HCT116 (cell line): ENCODE data around the gene SLC26A5. TPM values are rescaled to one million over a fixed set of nuclear protein-coding genes. Genes with fewer than 3 reads are reported as not detected.

Source experiments
- ATAC-seq: fragments of 200-7000 bp; cut with Tn5 transposase; 2 replicates; pipeline ENCODE4 v1.9.1; 2020; ENCODE audit warnings: mild to moderate bottlenecking, moderate library complexity
- BruUV-seq: library from RNA; stranded (reverse); fragments of 400-500 nt; replicated peaks from 2 replicates; lab custom pipeline; 2021; lab: Mats Ljungman, UMichigan
- CTCF ChIA-PET: fragments of 300-600 bp; sonication (Branson Sonifier 250); formaldehyde crosslinking; loops from one replicate; lab custom pipeline; 2021; ENCODE audit warnings: antibody characterized with exemption; lab: Charles Lee
- POLR2A ChIA-PET: fragments of 300-600, 350-600 bp; sonication (Branson Sonifier 250); formaldehyde crosslinking; loops from one replicate; lab custom pipeline; 2021; ENCODE audit warnings: antibody characterized with exemption; lab: Charles Lee
- RAD21 ChIA-PET, 2 experiments: fragments of 300-600 bp; sonication (Branson Sonifier 250); formaldehyde crosslinking; loops; one replicate each; lab custom pipeline; 2023; ENCODE audit warnings: low total read pairs in 2 of 2; ENCODE audit not compliant: uncharacterized antibody in 2 of 2, unreplicated experiment in 2 of 2, low non-redundant PET in 1 of 2; lab: Charles Lee
- DNase-seq: peaks from one replicate; pipeline ENCODE4 v3.0.0-alpha.2; 2010; ENCODE audit warnings: low read depth, low spot score
- H2AFZ ChIP-seq: fragments of 200-600 bp; shearing (Covaris generic), sonication (generic); 2 replicates; pipeline ENCODE4 v1.6.1; 2017; ENCODE audit warnings: low read depth, mixed run types, mixed read lengths, antibody characterized with exemption, low read length; ENCODE audit not compliant: poor library complexity, severe bottlenecking
- H3K27ac ChIP-seq: 2 replicates; pipeline ENCODE4 v1.5.1; 2012; ENCODE audit warnings: low read depth, low read length
- H3K27me3 ChIP-seq: fragments of 200-600 bp; sonication (generic); 2 replicates; pipeline ENCODE4 v1.6.1; 2016; ENCODE audit warnings: mixed run types, low read length, mixed read lengths; ENCODE audit not compliant: insufficient read depth
- H3K36me3 ChIP-seq, 2 experiments: fragments of 200-500 bp in 1 of 2; fragments of 200-600 bp in 1 of 2; sonication (Bioruptor generic) in 1 of 2; sonication (generic) in 1 of 2; 2 replicates each; pipeline versions ENCODE4 v1.5.1 to v1.6.1; 2014 to 2016; ENCODE audit warnings: low read length in 2 of 2, inconsistent platforms in 1 of 2, mixed read lengths in 1 of 2, mixed run types in 1 of 2; ENCODE audit not compliant: insufficient read depth in 2 of 2, control insufficient read depth in 1 of 2
- H3K4me1 ChIP-seq, 2 experiments: fragments of 200-600 bp in 1 of 2; sonication (generic) in 1 of 2; 2 replicates each; pipeline versions ENCODE4 v1.5.1 to v1.6.1; 2012 to 2017; ENCODE audit warnings: low read length in 2 of 2, inconsistent platforms in 1 of 2, mild to moderate bottlenecking in 1 of 2, mixed read lengths in 1 of 2, mixed run types in 1 of 2, moderate library complexity in 1 of 2; ENCODE audit not compliant: insufficient read depth in 2 of 2, control insufficient read depth in 1 of 2
- H3K4me2 ChIP-seq: fragments of 200-600 bp; sonication (generic); 2 replicates; pipeline ENCODE4 v1.6.1; 2017; ENCODE audit warnings: mixed run types, low read length, mixed read lengths
- H3K4me3 ChIP-seq, 2 experiments: fragments of 200-600 bp in 1 of 2; sonication (generic) in 1 of 2; replicated peaks in 1 of 2; 2 replicates each; pipeline ENCODE4 v1.5.1; 2011 to 2016; ENCODE audit warnings: low read length in 2 of 2, control low read depth in 1 of 2, low read depth in 1 of 2, mild to moderate bottlenecking in 1 of 2, mixed read lengths in 1 of 2, mixed run types in 1 of 2
- H3K79me2 ChIP-seq: fragments of 200-600 bp; sonication (generic); 2 replicates; pipeline ENCODE4 v1.6.1; 2017; ENCODE audit warnings: mild to moderate bottlenecking, mixed run types, low read length, moderate library complexity, mixed read lengths; ENCODE audit not compliant: insufficient read depth
- H3K9ac ChIP-seq: fragments of 200-600 bp; sonication (generic); 2 replicates; pipeline ENCODE4 v1.6.1; 2016; ENCODE audit warnings: low read length, mixed read lengths
- H3K9me2 ChIP-seq: fragments of 200-600 bp; sonication (generic), shearing (Covaris generic); 2 replicates; pipeline ENCODE4 v1.6.1; 2017; ENCODE audit warnings: mixed run types, mild to moderate bottlenecking, moderate library complexity; ENCODE audit not compliant: insufficient read depth
- H3K9me3 ChIP-seq, 2 experiments: fragments of 200-500 bp in 1 of 2; fragments of 200-600 bp in 1 of 2; sonication (Bioruptor generic) in 1 of 2; sonication (generic) in 1 of 2; 2 replicates each; pipeline ENCODE4 v1.6.1; 2014 to 2017; ENCODE audit warnings: low read length in 2 of 2, mixed read lengths in 2 of 2, inconsistent platforms in 1 of 2, low read depth in 1 of 2, mild to moderate bottlenecking in 1 of 2, mixed run types in 1 of 2, moderate library complexity in 1 of 2; ENCODE audit not compliant: control insufficient read depth in 1 of 2, insufficient read depth in 1 of 2
- H4K20me1 ChIP-seq: fragments of 200-600 bp; sonication (generic), shearing (Covaris generic); 2 replicates; pipeline ENCODE4 v1.6.1; 2017; ENCODE audit warnings: mixed run types, mild to moderate bottlenecking, moderate library complexity; ENCODE audit not compliant: insufficient read depth
- CBX3 ChIP-seq: IDR thresholded peaks from 2 replicates; pipeline ENCODE4 v1.6.1; 2012; ENCODE audit warnings: low read depth
- CEBPB ChIP-seq: IDR thresholded peaks from 2 replicates; pipeline ENCODE4 v1.6.1; 2012; ENCODE audit warnings: low read depth
- CTCF ChIP-seq, 3 experiments: fragments of 200-600 bp in 1 of 3; sonication (generic) in 1 of 3; IDR thresholded peaks in 2 of 3; conservative IDR thresholded peaks in 1 of 3; 2 replicates each; pipeline ENCODE4 v1.5.1; 2012 to 2017; ENCODE audit warnings: low read depth in 2 of 3, low read length in 2 of 3, antibody characterized with exemption in 1 of 3, borderline replicate concordance in 1 of 3, control low read depth in 1 of 3, mild to moderate bottlenecking in 1 of 3, mixed read lengths in 1 of 3, mixed run types in 1 of 3, moderate library complexity in 1 of 3; ENCODE audit not compliant: insufficient read depth in 1 of 3
- EZH2 ChIP-seq: fragments of 200-600 bp; sonication (generic); IDR thresholded peaks from 2 replicates; pipeline ENCODE4 v1.6.1; 2017; ENCODE audit warnings: antibody characterized with exemption, mixed run types
- EZH2phosphoT487 ChIP-seq: fragments of 200-600 bp; IDR thresholded peaks from 2 replicates; pipeline ENCODE4 v1.6.1; 2018; ENCODE audit warnings: antibody characterized with exemption, borderline replicate concordance
- FOSL1 ChIP-seq: IDR thresholded peaks from 2 replicates; pipeline ENCODE4 v1.6.1; 2012; ENCODE audit warnings: low read depth
- MAX ChIP-seq: IDR thresholded peaks from 2 replicates; pipeline ENCODE4 v1.6.1; 2012
- POLR2A ChIP-seq: IDR thresholded peaks from 2 replicates; pipeline ENCODE4 v1.7.0; 2011; ENCODE audit warnings: borderline replicate concordance; ENCODE audit not compliant: insufficient read depth, insufficient read length; ENCODE audit errors: extremely low read depth
- POLR2AphosphoS5 ChIP-seq: IDR thresholded peaks from 2 replicates; pipeline ENCODE4 v1.6.1; 2011; ENCODE audit warnings: mild to moderate bottlenecking, low read depth, low read length, moderate library complexity
- RAD21 ChIP-seq: IDR thresholded peaks from 2 replicates; pipeline ENCODE4 v1.6.1; 2012; ENCODE audit warnings: low read depth, mild to moderate bottlenecking
- REST ChIP-seq: IDR thresholded peaks from 2 replicates; pipeline ENCODE4 v1.6.1; 2012; ENCODE audit warnings: low read depth
- SIN3A ChIP-seq: IDR thresholded peaks from 2 replicates; pipeline ENCODE4 v1.6.1; 2012; ENCODE audit warnings: low read depth
- TCF7L2 ChIP-seq: IDR thresholded peaks from 2 replicates; pipeline ENCODE4 v1.7.0; 2011; ENCODE audit warnings: borderline replicate concordance, inconsistent platforms; ENCODE audit not compliant: insufficient read depth, insufficient read length; ENCODE audit errors: extremely low read depth
- ZFX ChIP-seq: fragments of 450-650 bp; IDR thresholded peaks from 2 replicates; pipeline ENCODE4 v1.6.1; 2017
- ZNF274 ChIP-seq: fragments of 200-500 bp; sonication (Bioruptor generic); IDR thresholded peaks from 2 replicates; pipeline ENCODE4 v1.6.1; 2014; ENCODE audit warnings: mild to moderate bottlenecking, low read depth, low read length, inconsistent platforms
- intact Hi-C: fragments of 100-400 bp; cut with micrococcal nuclease; formaldehyde crosslinking; loops from 2 replicates; pipeline ENCODE4 v1.10.0; 2022
- total RNA-seq: library from RNA; stranded (reverse); gene quantifications from one replicate; pipeline ENCODE4 v1.2.1, GENCODE V29; 2021; ENCODE audit not compliant: unreplicated experiment

Gene SLC26A5
- total RNA-seq, 1 experiment from 2014 or later: 0.15 TPM

- TF ChIP-seq REST: no peak
Measured at GRCh38 chr7:103469095-103469948, 23.3 kb upstream of the SLC26A5 start (continued).

GRCh38 chr7:103466814-103467213, 20.8 kb upstream of the SLC26A5 start:
- Histone ChIP-seq H3K36me3 (no peaks in the 10 kb centered on the region), H3K4me3 (no peak overlapping the region), H3K9me2 (no peaks in the 10 kb centered on the region), H3K9me3 (no peaks in the 10 kb centered on the region), H3K27me3 (peaks cover 81% of the 10 kb centered on the region), H3K4me1 (no peaks in the 10 kb centered on the region), H3K27ac (no peak overlapping the region), H2AFZ (no peak overlapping the region), H3K4me2 (no peak overlapping the region), H3K79me2 (no peaks in the 10 kb centered on the region), H4K20me1 (no peaks in the 10 kb centered on the region), H3K9ac (no peak overlapping the region)
- BruUV-seq: no TSS peak
- intact Hi-C loops: no loop called here
- ChIA-PET RAD21 (no interaction called here), POLR2A (no interaction called here), CTCF (no interaction called here)
- TF ChIP-seq POLR2AphosphoS5: no peak
- no peak for TF ChIP-seq MAX
- TF ChIP-seq TCF7L2: no peak
- TF ChIP-seq CEBPB: no peak
- TF ChIP-seq EZH2: no peak
- no peak for TF ChIP-seq RAD21
- no peak for TF ChIP-seq SIN3A
- TF ChIP-seq ZFX: no peak
- no peak for TF ChIP-seq FOSL1
- TF ChIP-seq CBX3: no peak
- TF ChIP-seq POLR2A: no peak
- no peak for TF ChIP-seq CTCF (IDR thresholded peaks at IDR 0.05 in 2 of 3, conservative IDR thresholded peaks at IDR 0.05 in 1 of 3; ENCODE audit: borderline replicate concordance in 1 of 3, insufficient read depth in 1 of 3, low read depth in 2 of 3, low read length in 2 of 3)
- no peak for TF ChIP-seq EZH2phosphoT487
- TF ChIP-seq ZNF274: no peak
- ATAC-seq: no peak
- DNase-seq: no peak
